ENCODE results near the gene NUP93.

Gene NUP93

DNA sequence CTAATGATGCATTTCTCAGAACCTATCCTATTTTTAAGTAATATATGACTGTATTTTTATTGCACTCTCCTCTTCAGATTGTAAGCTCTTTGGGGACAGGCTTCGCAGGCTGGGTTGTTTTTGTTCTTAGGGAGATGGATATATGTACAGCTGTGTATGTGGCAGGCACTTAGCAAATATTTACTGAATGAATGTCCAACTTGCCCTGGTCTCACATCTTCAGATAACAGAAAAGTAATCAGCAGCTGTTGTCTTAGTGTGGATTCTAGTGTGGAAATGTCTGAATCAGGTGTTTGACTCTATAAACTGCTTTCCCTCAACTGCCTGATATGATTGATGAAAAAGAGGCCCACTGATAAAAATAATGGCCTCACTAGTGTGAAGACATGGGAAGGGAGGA, 88.0 kb downstream of the NUP93 start:
- TF ChIP-seq, protein P1, sequence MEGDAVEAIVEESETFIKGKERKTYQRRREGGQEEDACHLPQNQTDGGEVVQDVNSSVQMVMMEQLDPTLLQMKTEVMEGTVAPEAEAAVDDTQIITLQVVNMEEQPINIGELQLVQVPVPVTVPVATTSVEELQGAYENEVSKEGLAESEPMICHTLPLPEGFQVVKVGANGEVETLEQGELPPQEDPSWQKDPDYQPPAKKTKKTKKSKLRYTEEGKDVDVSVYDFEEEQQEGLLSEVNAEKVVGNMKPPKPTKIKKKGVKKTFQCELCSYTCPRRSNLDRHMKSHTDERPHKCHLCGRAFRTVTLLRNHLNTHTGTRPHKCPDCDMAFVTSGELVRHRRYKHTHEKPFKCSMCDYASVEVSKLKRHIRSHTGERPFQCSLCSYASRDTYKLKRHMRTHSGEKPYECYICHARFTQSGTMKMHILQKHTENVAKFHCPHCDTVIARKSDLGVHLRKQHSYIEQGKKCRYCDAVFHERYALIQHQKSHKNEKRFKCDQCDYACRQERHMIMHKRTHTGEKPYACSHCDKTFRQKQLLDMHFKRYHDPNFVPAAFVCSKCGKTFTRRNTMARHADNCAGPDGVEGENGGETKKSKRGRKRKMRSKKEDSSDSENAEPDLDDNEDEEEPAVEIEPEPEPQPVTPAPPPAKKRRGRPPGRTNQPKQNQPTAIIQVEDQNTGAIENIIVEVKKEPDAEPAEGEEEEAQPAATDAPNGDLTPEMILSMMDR (IDR thresholded peaks at IDR 0.05; ENCODE audit: low read depth, low read length): no peak
- TF ChIP-seq POLR2A (IDR thresholded peaks at IDR 0.05; ENCODE audit: extremely low read depth, insufficient read length) (no peak), MYC (IDR thresholded peaks at IDR 0.05; ENCODE audit: low read depth, low read length) (no peak)
- TF ChIP-seq, protein P2, sequence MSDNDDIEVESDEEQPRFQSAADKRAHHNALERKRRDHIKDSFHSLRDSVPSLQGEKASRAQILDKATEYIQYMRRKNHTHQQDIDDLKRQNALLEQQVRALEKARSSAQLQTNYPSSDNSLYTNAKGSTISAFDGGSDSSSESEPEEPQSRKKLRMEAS (IDR thresholded peaks at IDR 0.05; ENCODE audit: low read depth, low read length): no peak
- no peak overlapping the region for H3K4me3 ChIP-seq (ENCODE audit: low read depth, low read length)
- no peak for DNase-seq (ENCODE audit: low read depth)

DNA sequence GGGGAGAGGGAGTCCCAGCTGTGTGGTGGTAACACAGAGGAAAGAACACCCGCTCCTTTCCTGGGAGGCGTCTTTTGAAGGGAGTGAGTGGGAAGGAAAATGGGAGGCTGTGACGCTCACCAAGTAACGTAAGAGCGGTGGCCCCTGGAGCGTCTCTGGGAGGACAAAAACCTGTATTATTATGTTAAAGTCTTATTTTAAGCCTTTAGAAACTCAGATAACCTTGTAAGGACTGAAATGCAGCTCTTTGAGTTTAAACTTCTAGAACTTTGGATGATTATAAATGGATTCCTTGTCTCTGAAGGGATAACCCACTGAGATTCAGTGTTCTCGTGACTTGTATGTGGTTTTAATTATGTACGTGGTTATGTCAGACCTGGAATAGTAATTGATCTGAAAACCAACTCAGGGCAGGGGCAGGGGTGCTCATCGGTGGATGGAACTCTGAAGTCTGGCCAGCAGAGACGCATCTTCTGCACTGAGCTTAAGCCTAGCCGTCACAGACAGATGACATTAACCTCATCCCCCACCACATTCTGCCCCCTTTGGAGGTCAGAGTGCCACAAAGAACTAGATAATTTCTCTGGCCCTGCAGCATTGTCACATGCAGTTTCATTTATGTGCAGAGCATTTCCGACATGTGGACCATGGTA, 93.3 kb downstream of the NUP93 start:
- TF ChIP-seq, protein P1 (IDR thresholded peaks at IDR 0.05; ENCODE audit: low read depth, low read length): no peak
- TF ChIP-seq POLR2A (IDR thresholded peaks at IDR 0.05; ENCODE audit: extremely low read depth, insufficient read length) (no peak), MYC (IDR thresholded peaks at IDR 0.05; ENCODE audit: low read depth, low read length) (no peak)
- TF ChIP-seq, protein P2 (IDR thresholded peaks at IDR 0.05; ENCODE audit: low read depth, low read length): no peak
- no peak overlapping the region for H3K4me3 ChIP-seq (ENCODE audit: low read depth, low read length)
- DNase-seq (ENCODE audit: low read depth): no peak

DNA sequence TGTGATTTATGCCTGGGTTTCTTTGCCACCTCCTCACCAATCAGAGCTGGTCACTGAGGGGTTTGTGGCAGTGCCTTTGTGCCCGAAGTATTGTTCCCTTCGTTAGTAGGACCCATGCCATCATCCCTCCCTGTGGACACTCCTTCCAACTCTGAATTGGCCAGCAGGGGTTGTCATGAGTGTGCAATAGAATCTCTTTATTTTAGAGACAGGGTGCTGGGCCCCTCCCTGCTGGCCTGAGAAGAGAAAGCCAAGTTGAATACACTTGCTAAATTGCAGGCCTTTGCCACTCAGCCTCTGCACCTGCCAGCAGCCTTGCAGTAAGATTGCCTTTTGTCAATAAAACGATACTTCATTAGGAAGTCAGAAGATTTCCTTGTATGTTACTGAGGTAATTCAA, 94.4 kb downstream of the NUP93 start:
- DNase-seq (ENCODE audit: low read depth): peak; percentile 12

DNA sequence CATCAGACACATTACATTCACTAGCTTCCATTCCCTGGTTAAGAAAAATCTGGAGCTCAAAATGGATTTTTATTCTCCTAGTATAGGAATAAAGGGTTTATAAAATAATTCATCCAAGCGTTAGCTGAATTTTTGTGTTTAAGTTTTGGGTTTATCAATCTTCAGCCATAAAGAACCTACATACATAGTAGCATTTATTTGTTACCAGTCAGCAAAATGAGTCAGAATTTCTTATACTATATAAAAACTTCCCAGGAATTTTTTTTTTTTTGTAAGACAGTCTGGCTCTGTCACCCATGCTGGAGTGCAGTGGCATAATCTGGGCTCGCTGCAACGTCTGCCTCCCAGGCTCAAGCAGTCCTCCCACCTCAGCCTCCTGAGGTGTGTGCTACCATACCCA, 94.9 kb downstream of the NUP93 start:
- TF ChIP-seq POLR2A (IDR thresholded peaks at IDR 0.05; ENCODE audit: extremely low read depth, insufficient read length) (no peak), MYC (IDR thresholded peaks at IDR 0.05; ENCODE audit: low read depth, low read length) (no peak)
- TF ChIP-seq, protein P1 (IDR thresholded peaks at IDR 0.05; ENCODE audit: low read depth, low read length): no peak
- TF ChIP-seq, protein P2 (IDR thresholded peaks at IDR 0.05; ENCODE audit: low read depth, low read length): no peak
- DNase-seq (ENCODE audit: low read depth): no peak
- H3K4me3 ChIP-seq (ENCODE audit: low read depth, low read length): no peak overlapping the region

More for the DNA sequence above, 94.4 kb downstream of the NUP93 start:
- TF ChIP-seq, protein P2 (IDR thresholded peaks at IDR 0.05; ENCODE audit: low read depth, low read length): no peak
- TF ChIP-seq, protein P1 (IDR thresholded peaks at IDR 0.05; ENCODE audit: low read depth, low read length): no peak
- no peak for TF ChIP-seq MYC (IDR thresholded peaks at IDR 0.05; ENCODE audit: low read depth, low read length)
- TF ChIP-seq POLR2A (IDR thresholded peaks at IDR 0.05; ENCODE audit: extremely low read depth, insufficient read length): no peak
- H3K4me3 ChIP-seq (ENCODE audit: low read depth, low read length): no peak overlapping the region

DNA sequence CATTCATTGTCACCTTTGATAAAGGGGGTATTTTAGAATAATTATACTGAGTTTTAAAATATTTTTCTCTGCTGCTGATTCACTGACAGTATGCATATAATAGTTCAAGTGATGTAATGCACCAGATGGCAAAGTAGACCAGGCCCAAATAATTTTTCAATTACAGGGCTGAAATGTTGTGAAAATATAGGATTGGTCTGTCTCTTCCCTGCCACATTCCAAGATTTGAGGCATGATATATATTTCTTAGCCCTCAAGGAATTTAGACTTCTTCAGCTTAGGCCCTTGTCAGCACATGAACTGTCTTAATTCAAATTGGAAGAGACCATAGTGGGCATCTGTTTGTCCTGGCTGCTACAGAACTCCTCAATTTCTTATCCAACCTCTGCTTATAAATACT, 95.9 kb downstream of the NUP93 start:
- H3K4me3 ChIP-seq (ENCODE audit: low read depth, low read length): no peak overlapping the region
- TF ChIP-seq, protein P1 (IDR thresholded peaks at IDR 0.05; ENCODE audit: low read depth, low read length): no peak
- TF ChIP-seq, protein P2 (IDR thresholded peaks at IDR 0.05; ENCODE audit: low read depth, low read length): no peak
- TF ChIP-seq POLR2A (IDR thresholded peaks at IDR 0.05; ENCODE audit: extremely low read depth, insufficient read length) (no peak), MYC (IDR thresholded peaks at IDR 0.05; ENCODE audit: low read depth, low read length) (no peak)
- no peak for DNase-seq (ENCODE audit: low read depth)
